Panc1 (cell line): ENCODE measurements around the gene TOR1A. TPM values are rescaled to one million over a fixed set of nuclear protein-coding genes. Genes with fewer than 3 reads are reported as not detected.

Experiments
- ATAC-seq: fragments of 200-7000 bp; cut with Tn5 transposase; 2 replicates; pipeline ENCODE4 v1.9.1; 2020; ENCODE audit warnings: mild to moderate bottlenecking, moderate library complexity
- BruUV-seq: library from RNA; stranded (reverse); fragments of 400-500 nt; replicated peaks from 2 replicates; lab custom pipeline; 2021; lab: Mats Ljungman, UMichigan
- CTCF ChIA-PET: fragments of 300-600 bp; sonication (Branson Sonifier 250); formaldehyde crosslinking; loops from one replicate; lab custom pipeline; 2022; ENCODE audit warnings: antibody characterized with exemption; lab: Charles Lee
- POLR2A ChIA-PET: fragments of 300-600 bp; sonication (Branson Sonifier 250); formaldehyde crosslinking; loops from one replicate; lab custom pipeline; 2022; ENCODE audit warnings: antibody characterized with exemption; lab: Charles Lee
- DNase-seq: peaks from one replicate; pipeline ENCODE4 v3.0.0-alpha.2; 2010; ENCODE audit warnings: low read depth, low spot score
- H3K27ac ChIP-seq: 2 replicates; pipeline ENCODE4 v1.5.1; 2011; ENCODE audit warnings: mild to moderate bottlenecking, low read length, inconsistent platforms
- H3K27me3 ChIP-seq: fragments of 200-500 bp; sonication (Bioruptor generic); 2 replicates; pipeline ENCODE4 v1.6.0; 2014; ENCODE audit warnings: low read length, inconsistent platforms; ENCODE audit not compliant: control insufficient read depth, insufficient read depth
- H3K36me3 ChIP-seq: fragments of 200-500 bp; sonication (Bioruptor generic); 2 replicates; pipeline ENCODE4 v1.5.1; 2014; ENCODE audit warnings: inconsistent platforms, mild to moderate bottlenecking, low read length, moderate library complexity; ENCODE audit not compliant: control insufficient read depth, insufficient read depth
- H3K4me1 ChIP-seq: 2 replicates; pipeline ENCODE4 v1.5.1; 2011; ENCODE audit warnings: inconsistent platforms, mild to moderate bottlenecking, low read length, moderate library complexity; ENCODE audit not compliant: control insufficient read depth, insufficient read depth
- H3K4me3 ChIP-seq, 2 experiments: 2 replicates each; pipeline ENCODE4 v1.5.1; 2011 to 2012; ENCODE audit warnings: low read depth in 2 of 2, low read length in 2 of 2, mild to moderate bottlenecking in 2 of 2, inconsistent platforms in 1 of 2, moderate library complexity in 1 of 2
- H3K9me3 ChIP-seq: fragments of 200-500 bp; sonication (Bioruptor generic); 2 replicates; pipeline ENCODE4 v1.5.1; 2014; ENCODE audit warnings: low read depth, mild to moderate bottlenecking, inconsistent platforms, low read length, moderate library complexity; ENCODE audit not compliant: control insufficient read depth, insufficient read depth
- CTCF ChIP-seq: fragments of 450-650 bp; IDR thresholded peaks from 2 replicates; pipeline ENCODE4 v1.5.1; 2017; ENCODE audit warnings: mild to moderate bottlenecking
- POLR2AphosphoS5 ChIP-seq: IDR thresholded peaks from 2 replicates; pipeline ENCODE4 v1.6.1; 2012; ENCODE audit warnings: mild to moderate bottlenecking, low read depth, low read length, moderate library complexity
- REST ChIP-seq, 2 experiments: IDR thresholded peaks; 2 replicates each; pipeline ENCODE4 v1.6.1; 2011 to 2012; ENCODE audit warnings: low read depth in 2 of 2, control low read depth in 1 of 2, low read length in 1 of 2, mild to moderate bottlenecking in 1 of 2, moderate library complexity in 1 of 2; ENCODE audit not compliant: insufficient read depth in 1 of 2
- SIN3A ChIP-seq: IDR thresholded peaks from 2 replicates; pipeline ENCODE4 v1.6.1; 2012; ENCODE audit warnings: low read depth, mild to moderate bottlenecking, low read length, moderate library complexity, borderline replicate concordance; ENCODE audit not compliant: insufficient read depth
- TCF7L2 ChIP-seq: IDR thresholded peaks from 2 replicates; pipeline ENCODE4 v1.6.1; 2011; ENCODE audit warnings: mild to moderate bottlenecking, low read depth, low read length, inconsistent platforms
- in situ Hi-C: cut with HindIII; loops from 2 replicates; pipeline ENCODE4 v1.10.0; 2016; ENCODE audit warnings: low sequenced_read_pairs, low pct_unique_long_range_greater_than_20kb
- intact Hi-C: fragments of 100-400 bp; cut with micrococcal nuclease; formaldehyde crosslinking; loops from one replicate; pipeline ENCODE4 v1.10.0; 2022; ENCODE audit not compliant: unreplicated experiment
- total RNA-seq: library from RNA; stranded (reverse); gene quantifications from one replicate; pipeline ENCODE4 v1.2.1, GENCODE V29; 2021; ENCODE audit not compliant: unreplicated experiment

The TOR1A gene
- total RNA-seq, 1 experiment from 2014 or later: 33.6 TPM

GRCh38 chr9:129851821-129852220 is 27.9 kb upstream of the TOR1A start:
- no peak for ATAC-seq
- POLR2A ChIA-PET: no interaction called here
- TF ChIP-seq TCF7L2: no peak
- TF ChIP-seq REST (IDR thresholded peaks at IDR 0.05; ENCODE audit: insufficient read depth in 1 of 2, low read depth in 2 of 2, low read length in 1 of 2): no peak
- TF ChIP-seq POLR2AphosphoS5: no peak
- TF ChIP-seq SIN3A: no peak
- no peak for TF ChIP-seq CTCF
- CTCF ChIA-PET: interaction anchor here (0.7 kb wide), 1 partner anchor 8 kb away, joined by 13 read pairs; no protein-coding TSS in a partner anchor
- intact Hi-C loops: no loop called here
- Histone ChIP-seq H3K27me3 (no peaks in the 10 kb centered on the region), H3K4me3 (no peak overlapping the region), H3K4me1 (no peaks in the 10 kb centered on the region), H3K9me3 (no peaks in the 10 kb centered on the region), H3K27ac (no peak overlapping the region), H3K36me3 (no peaks in the 10 kb centered on the region)
- BruUV-seq: no TSS peak
- in situ Hi-C loops: no loop called here
- DNase-seq: no peak

GRCh38 chr9:129850821-129851550 is 27.1 kb upstream of the TOR1A start:
- Histone ChIP-seq H3K27me3 (no peaks in the 10 kb centered on the region), H3K4me3 (no peak overlapping the region), H3K4me1 (no peaks in the 10 kb centered on the region), H3K36me3 (no peaks in the 10 kb centered on the region), H3K27ac (no peak overlapping the region), H3K9me3 (no peaks in the 10 kb centered on the region)
- in situ Hi-C loops (no loop called here), intact Hi-C loops (no loop called here)
- no peak for TF ChIP-seq CTCF
- no peak for TF ChIP-seq SIN3A
- no peak for TF ChIP-seq POLR2AphosphoS5
- no peak for TF ChIP-seq TCF7L2
- TF ChIP-seq REST (IDR thresholded peaks at IDR 0.05; ENCODE audit: insufficient read depth in 1 of 2, low read depth in 2 of 2, low read length in 1 of 2): no peak
- no TSS peak for BruUV-seq
- no peak for DNase-seq
- ChIA-PET POLR2A (no interaction called here), CTCF (interaction anchor here (0.7 kb wide), 1 partner anchor 8 kb away, joined by 13 read pairs; no protein-coding TSS in a partner anchor)
- no peak for ATAC-seq
